Measurements from ENCODE around the gene EMP3. TPM values are rescaled to one million over a fixed set of nuclear protein-coding genes. Genes with fewer than 3 reads are reported as not detected.

EMP3 gene
- total RNA-seq, 1 experiment from 2014 or later: 171 TPM

- DNase-seq (ENCODE audit: low read depth, low spot score) (no peak), ATAC-seq (no peak)
- ChIA-PET POLR2A (no interaction called here), CTCF (no interaction called here)
- no peak overlapping the region for H3K4me3 ChIP-seq (ENCODE audit: low read depth in 2 of 2, low read length in 2 of 2)
- no TSS peak for BruUV-seq (replicated peaks)
- no peaks in the 10 kb centered on the region for H3K36me3 ChIP-seq (ENCODE audit: control insufficient read depth, insufficient read depth, low read length)
- no peaks in the 10 kb centered on the region for H3K9me3 ChIP-seq (ENCODE audit: control insufficient read depth, insufficient read depth, low read depth, low read length)
- H3K4me1 ChIP-seq (ENCODE audit: control insufficient read depth, insufficient read depth, low read length): no peaks in the 10 kb centered on the region
- in situ Hi-C loops (cut with HindIII; ENCODE audit: low pct_unique_long_range_greater_than_20kb, low sequenced_read_pairs) (no loop called here), intact Hi-C loops (cut with micrococcal nuclease; ENCODE audit: unreplicated experiment) (no loop called here)
- no peaks in the 10 kb centered on the region for H3K27me3 ChIP-seq (ENCODE audit: control insufficient read depth, insufficient read depth, low read length)
- TF ChIP-seq CTCF (IDR thresholded peaks at IDR 0.05): no peak
- TF ChIP-seq POLR2AphosphoS5 (IDR thresholded peaks at IDR 0.05; ENCODE audit: low read depth, low read length): no peak
- TF ChIP-seq SIN3A (IDR thresholded peaks at IDR 0.05; ENCODE audit: borderline replicate concordance, insufficient read depth, low read depth, low read length): no peak
- no peak for TF ChIP-seq TCF7L2 (IDR thresholded peaks at IDR 0.05; ENCODE audit: low read depth, low read length)
- TF ChIP-seq, protein P1, sequence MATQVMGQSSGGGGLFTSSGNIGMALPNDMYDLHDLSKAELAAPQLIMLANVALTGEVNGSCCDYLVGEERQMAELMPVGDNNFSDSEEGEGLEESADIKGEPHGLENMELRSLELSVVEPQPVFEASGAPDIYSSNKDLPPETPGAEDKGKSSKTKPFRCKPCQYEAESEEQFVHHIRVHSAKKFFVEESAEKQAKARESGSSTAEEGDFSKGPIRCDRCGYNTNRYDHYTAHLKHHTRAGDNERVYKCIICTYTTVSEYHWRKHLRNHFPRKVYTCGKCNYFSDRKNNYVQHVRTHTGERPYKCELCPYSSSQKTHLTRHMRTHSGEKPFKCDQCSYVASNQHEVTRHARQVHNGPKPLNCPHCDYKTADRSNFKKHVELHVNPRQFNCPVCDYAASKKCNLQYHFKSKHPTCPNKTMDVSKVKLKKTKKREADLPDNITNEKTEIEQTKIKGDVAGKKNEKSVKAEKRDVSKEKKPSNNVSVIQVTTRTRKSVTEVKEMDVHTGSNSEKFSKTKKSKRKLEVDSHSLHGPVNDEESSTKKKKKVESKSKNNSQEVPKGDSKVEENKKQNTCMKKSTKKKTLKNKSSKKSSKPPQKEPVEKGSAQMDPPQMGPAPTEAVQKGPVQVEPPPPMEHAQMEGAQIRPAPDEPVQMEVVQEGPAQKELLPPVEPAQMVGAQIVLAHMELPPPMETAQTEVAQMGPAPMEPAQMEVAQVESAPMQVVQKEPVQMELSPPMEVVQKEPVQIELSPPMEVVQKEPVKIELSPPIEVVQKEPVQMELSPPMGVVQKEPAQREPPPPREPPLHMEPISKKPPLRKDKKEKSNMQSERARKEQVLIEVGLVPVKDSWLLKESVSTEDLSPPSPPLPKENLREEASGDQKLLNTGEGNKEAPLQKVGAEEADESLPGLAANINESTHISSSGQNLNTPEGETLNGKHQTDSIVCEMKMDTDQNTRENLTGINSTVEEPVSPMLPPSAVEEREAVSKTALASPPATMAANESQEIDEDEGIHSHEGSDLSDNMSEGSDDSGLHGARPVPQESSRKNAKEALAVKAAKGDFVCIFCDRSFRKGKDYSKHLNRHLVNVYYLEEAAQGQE (IDR thresholded peaks at IDR 0.05; ENCODE audit: insufficient read depth in 1 of 2, low read depth in 2 of 2, low read length in 1 of 2): no peak
- H3K27ac ChIP-seq (ENCODE audit: low read length): no peak overlapping the region
These were observed 15.1 kb upstream of the EMP3 start for GRCh38 chr19:48310227-48310626.

DNA sequence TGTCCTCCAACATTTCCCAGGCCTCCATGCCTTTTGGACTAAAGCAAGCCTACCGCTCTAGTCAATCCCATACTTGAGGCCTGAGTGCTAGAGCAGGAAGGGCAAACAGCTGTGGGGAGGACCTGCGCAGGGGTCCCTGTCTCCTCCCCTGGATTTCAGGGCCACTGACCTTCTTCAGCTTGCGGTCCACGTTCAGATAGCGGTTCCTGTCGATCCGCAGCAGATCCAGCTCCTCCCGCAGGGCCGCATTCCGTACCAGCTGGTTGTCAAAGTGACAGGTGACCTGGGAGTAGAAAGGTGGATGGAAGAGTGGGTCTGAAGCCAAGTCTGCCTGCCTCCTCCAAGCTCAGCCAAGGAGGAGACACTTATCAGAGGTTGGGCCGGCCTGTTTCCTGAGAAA is 14.0 kb upstream of the EMP3 start:
- H3K4me3 ChIP-seq (ENCODE audit: low read depth in 2 of 2, low read length in 2 of 2): no peak overlapping the region
- ChIA-PET POLR2A (no interaction called here), CTCF (interaction anchor here (0.7 kb wide), 1 partner anchor 865 kb away, joined by 4 read pairs; no protein-coding TSS in a partner anchor)
- DNase-seq (ENCODE audit: low read depth, low spot score) (no peak), ATAC-seq (no peak)
- intact Hi-C loops (cut with micrococcal nuclease; ENCODE audit: unreplicated experiment): no loop called here
- BruUV-seq (replicated peaks): no TSS peak
- no peaks in the 10 kb centered on the region for H3K36me3 ChIP-seq (ENCODE audit: control insufficient read depth, insufficient read depth, low read length)
- TF ChIP-seq, protein P1 (IDR thresholded peaks at IDR 0.05; ENCODE audit: insufficient read depth in 1 of 2, low read depth in 2 of 2, low read length in 1 of 2): no peak
- TF ChIP-seq TCF7L2 (IDR thresholded peaks at IDR 0.05; ENCODE audit: low read depth, low read length) (no peak), POLR2AphosphoS5 (IDR thresholded peaks at IDR 0.05; ENCODE audit: low read depth, low read length) (no peak), CTCF (IDR thresholded peaks at IDR 0.05) (no peak), SIN3A (IDR thresholded peaks at IDR 0.05; ENCODE audit: borderline replicate concordance, insufficient read depth, low read depth, low read length) (no peak)
- no peak overlapping the region for H3K27ac ChIP-seq (ENCODE audit: low read length)
- H3K4me1 ChIP-seq (ENCODE audit: control insufficient read depth, insufficient read depth, low read length): no peaks in the 10 kb centered on the region
- no peaks in the 10 kb centered on the region for H3K27me3 ChIP-seq (ENCODE audit: control insufficient read depth, insufficient read depth, low read length)
- in situ Hi-C loops (cut with HindIII; ENCODE audit: low pct_unique_long_range_greater_than_20kb, low sequenced_read_pairs): no loop called here
- H3K9me3 ChIP-seq (ENCODE audit: control insufficient read depth, insufficient read depth, low read depth, low read length): no peaks in the 10 kb centered on the region
